ENCODE results near the gene SRP72.

Gene SRP72

DNA sequence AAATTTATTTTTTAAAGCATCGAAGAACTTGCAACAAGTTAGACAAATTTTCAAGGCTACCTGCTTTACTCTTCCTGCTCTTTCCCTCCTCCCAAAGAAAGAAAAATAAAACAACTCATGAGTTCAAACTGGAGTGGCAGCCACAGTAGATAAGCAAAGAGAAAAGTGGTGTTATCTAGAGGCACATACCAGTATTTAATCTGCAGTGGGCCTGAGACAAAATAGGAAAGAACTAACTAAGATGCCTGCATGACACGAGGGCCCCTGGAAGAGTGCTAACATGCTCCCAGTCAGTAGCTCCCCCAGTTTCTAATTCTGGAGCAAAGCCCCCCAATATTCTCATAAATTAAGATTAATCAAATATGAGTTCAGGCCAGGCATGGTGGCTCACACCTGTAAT, 46.1 kb downstream of the SRP72 start:
- DNase-seq (ENCODE audit: low read depth) = no peak
- TF ChIP-seq, protein P1, sequence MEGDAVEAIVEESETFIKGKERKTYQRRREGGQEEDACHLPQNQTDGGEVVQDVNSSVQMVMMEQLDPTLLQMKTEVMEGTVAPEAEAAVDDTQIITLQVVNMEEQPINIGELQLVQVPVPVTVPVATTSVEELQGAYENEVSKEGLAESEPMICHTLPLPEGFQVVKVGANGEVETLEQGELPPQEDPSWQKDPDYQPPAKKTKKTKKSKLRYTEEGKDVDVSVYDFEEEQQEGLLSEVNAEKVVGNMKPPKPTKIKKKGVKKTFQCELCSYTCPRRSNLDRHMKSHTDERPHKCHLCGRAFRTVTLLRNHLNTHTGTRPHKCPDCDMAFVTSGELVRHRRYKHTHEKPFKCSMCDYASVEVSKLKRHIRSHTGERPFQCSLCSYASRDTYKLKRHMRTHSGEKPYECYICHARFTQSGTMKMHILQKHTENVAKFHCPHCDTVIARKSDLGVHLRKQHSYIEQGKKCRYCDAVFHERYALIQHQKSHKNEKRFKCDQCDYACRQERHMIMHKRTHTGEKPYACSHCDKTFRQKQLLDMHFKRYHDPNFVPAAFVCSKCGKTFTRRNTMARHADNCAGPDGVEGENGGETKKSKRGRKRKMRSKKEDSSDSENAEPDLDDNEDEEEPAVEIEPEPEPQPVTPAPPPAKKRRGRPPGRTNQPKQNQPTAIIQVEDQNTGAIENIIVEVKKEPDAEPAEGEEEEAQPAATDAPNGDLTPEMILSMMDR (IDR thresholded peaks at IDR 0.05; ENCODE audit: low read length, missing control alignments) = no peak
- no peak overlapping the region for H3K4me3 ChIP-seq (replicated peaks; ENCODE audit: low read depth, low read length)

DNA sequence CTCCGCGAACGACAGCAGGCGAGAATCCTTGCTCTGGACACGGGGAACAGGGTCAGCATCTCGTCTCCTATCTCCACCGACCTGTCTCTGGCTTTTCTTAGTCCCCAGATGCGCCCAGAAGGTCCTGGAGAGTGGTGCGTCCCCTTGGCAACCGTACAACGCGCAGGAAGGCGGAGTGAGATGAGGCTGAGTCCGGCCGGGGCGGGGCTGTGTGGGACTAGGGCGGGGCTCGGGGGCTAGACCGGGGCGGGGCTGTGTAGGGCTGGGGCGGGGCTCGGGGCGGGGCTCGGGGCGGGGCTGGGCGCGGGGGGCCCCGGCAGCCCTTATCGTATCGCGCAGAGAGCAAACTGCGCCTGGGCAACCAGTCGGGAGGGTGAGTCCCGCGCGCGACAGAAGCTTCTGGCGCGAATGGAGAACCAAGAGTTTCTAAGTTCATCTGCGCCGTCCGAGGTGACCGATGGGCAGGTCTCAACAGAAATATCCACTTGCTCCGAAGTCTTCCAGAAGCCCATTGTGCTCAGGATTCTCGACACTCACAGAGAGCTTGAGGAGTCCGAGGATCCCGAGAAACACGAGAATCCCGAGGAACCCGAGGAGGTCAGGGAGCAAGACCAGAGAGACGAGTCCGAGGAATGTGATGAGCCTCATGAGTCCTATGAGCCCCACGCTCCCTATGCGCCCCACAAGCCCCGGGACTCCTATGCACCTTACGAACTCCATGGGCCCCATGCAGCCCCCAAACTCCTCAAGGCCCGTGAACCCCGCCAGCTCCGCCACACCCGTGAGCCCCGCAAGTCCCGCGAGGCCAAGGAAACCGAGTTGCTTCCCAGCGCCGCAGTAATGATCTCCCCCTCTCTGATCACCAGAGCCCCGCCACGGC, 63.1 kb downstream of the SRP72 start:
- TF ChIP-seq, protein P1 (IDR thresholded peaks at IDR 0.05; ENCODE audit: low read length, missing control alignments) = no peak
- peak; percentile 77 for DNase-seq (ENCODE audit: low read depth)
- H3K4me3 ChIP-seq (replicated peaks; ENCODE audit: low read depth, low read length) = peak overlapping the region; percentile 65

DNA sequence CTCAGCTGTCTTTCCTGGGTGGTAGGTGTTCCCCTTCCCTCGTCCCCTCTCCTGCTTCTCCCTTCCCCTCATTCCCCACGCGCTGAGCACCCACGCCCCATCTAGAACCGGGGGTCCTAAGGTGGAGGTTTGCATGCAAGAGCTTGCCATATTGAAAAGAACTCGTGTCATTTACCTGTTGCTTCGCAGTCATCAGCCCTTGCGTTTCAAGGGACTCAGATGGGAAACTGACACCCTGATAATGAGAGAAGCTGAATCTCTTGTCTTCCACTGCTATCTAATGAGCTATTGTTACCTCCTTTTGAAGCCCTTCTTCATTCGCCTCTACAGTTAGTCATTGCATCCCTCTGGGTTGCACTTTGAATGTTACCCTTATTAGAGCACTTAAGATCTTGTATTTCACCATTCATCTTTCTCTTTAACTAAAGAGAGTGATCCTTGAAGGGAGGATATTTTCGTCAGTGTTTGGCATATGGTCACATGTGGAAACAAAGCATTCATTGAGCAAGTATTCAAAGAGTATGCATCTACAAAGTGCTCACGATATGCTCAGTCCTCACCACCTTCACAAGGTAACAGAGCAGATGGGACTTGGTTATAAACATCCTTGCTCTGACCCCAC, 63.8 kb downstream of the SRP72 start:
- no peak for DNase-seq (ENCODE audit: low read depth)
- peak overlapping the region; percentile 65 for H3K4me3 ChIP-seq (replicated peaks; ENCODE audit: low read depth, low read length)
- TF ChIP-seq, protein P1 (IDR thresholded peaks at IDR 0.05; ENCODE audit: low read length, missing control alignments) = no peak

DNA sequence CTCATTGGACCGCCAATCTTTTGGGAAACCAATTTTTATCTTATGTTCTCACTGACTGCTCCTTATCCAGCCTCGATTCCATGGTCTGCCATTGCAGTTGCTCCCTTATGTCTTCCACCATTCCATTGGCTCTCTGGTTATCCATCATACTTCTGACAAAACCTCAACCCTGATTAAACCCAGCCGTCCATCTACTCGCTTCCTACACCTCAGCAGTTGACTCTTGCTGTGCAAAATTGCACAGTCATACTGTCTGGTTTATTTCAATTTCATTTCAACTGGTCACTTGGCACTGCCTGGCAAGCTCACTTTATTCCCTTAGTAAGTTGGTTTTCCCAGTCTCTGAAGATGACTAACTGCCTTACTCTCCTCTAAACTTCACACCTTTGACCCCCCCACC, 64.4 kb downstream of the SRP72 start:
- DNase-seq (ENCODE audit: low read depth) = no peak
- TF ChIP-seq, protein P1 (IDR thresholded peaks at IDR 0.05; ENCODE audit: low read length, missing control alignments) = no peak

DNA sequence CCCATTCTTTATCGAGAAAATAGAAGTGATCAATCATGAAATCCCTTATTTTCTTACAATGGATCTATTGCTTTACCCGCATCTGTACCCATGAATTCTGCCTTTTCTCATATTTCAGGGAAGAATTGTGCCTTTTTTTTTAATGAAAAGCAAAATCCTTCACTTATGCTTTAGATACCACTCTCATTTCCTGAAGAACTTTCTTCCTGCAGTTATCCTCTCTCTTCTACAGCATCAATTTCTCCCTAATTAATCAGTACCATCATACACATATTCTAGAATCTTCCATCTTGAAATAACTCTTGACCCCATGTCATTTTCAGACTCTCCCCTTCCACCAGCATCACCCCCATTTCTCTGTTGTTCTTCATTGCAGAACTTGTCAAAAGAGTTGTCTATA, 64.8 kb downstream of the SRP72 start:
- TF ChIP-seq, protein P1 (IDR thresholded peaks at IDR 0.05; ENCODE audit: low read length, missing control alignments) = no peak
- H3K4me3 ChIP-seq (replicated peaks; ENCODE audit: low read depth, low read length) = no peak overlapping the region
- no peak for DNase-seq (ENCODE audit: low read depth)

More for the DNA sequence above, 64.4 kb downstream of the SRP72 start:
- H3K4me3 ChIP-seq (replicated peaks; ENCODE audit: low read depth, low read length) = no peak overlapping the region

GRCh38 chr4:56535915-56536314, 68.5 kb downstream of the SRP72 start:
- no peak for DNase-seq (ENCODE audit: low read depth)
- TF ChIP-seq, protein P1 (IDR thresholded peaks at IDR 0.05; ENCODE audit: low read length, missing control alignments) = no peak
- H3K4me3 ChIP-seq (replicated peaks; ENCODE audit: low read depth, low read length) = no peak overlapping the region
